Esophagus squamous epithelium (tissue), 4 donors: ENCODE measurements around the gene ASCL3.

Source experiments
- POLR2A ChIP-seq, 4 donors: fragments of 450-650 bp; IDR thresholded peaks; one replicate each; pipeline ENCODE4 v1.6.1; 2017; ENCODE audit warnings: antibody characterized with exemption in 4 of 4, mild to moderate bottlenecking in 4 of 4, moderate library complexity in 3 of 4
- TF ChIP-seq, protein P1 (sequence below), 6 experiments: fragments of 450-650 bp in 4 of 6; fragments of 200-600 bp in 2 of 6; sonication (generic) in 2 of 6; IDR thresholded peaks; one replicate each; pipeline ENCODE4 v1.5.1; 2016 to 2019; ENCODE audit warnings: antibody characterized with exemption in 6 of 6, mild to moderate bottlenecking in 4 of 6, moderate library complexity in 4 of 6

DNA sequence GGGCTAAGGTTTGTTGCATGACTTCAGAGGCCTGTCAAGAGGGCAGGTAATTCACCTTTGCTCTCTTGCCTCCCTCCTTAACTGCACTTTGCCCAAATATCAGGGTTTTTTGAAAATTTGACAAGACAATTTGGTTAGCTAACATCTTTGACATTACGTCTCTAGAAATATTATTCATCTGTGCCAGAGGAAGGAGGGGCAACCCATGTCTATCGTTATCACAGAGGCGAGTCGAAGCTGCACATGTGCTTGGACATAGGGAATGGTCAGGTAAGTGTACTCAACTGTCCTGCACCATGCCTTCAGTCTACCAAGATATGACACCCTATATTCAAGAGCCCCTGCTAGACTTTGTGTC is 28.2 kb downstream of the ASCL3 start:
- TF ChIP-seq, protein P1, sequence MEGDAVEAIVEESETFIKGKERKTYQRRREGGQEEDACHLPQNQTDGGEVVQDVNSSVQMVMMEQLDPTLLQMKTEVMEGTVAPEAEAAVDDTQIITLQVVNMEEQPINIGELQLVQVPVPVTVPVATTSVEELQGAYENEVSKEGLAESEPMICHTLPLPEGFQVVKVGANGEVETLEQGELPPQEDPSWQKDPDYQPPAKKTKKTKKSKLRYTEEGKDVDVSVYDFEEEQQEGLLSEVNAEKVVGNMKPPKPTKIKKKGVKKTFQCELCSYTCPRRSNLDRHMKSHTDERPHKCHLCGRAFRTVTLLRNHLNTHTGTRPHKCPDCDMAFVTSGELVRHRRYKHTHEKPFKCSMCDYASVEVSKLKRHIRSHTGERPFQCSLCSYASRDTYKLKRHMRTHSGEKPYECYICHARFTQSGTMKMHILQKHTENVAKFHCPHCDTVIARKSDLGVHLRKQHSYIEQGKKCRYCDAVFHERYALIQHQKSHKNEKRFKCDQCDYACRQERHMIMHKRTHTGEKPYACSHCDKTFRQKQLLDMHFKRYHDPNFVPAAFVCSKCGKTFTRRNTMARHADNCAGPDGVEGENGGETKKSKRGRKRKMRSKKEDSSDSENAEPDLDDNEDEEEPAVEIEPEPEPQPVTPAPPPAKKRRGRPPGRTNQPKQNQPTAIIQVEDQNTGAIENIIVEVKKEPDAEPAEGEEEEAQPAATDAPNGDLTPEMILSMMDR (IDR thresholded peaks at IDR 0.05): no peak
- no peak for TF ChIP-seq POLR2A (IDR thresholded peaks at IDR 0.05)
